ENCODE data around the gene WDR3.

The WDR3 gene

GRCh38 chr1:117959364-117959763 is 29.8 kb downstream of the WDR3 start:
- DNase-seq: no peak

DNA sequence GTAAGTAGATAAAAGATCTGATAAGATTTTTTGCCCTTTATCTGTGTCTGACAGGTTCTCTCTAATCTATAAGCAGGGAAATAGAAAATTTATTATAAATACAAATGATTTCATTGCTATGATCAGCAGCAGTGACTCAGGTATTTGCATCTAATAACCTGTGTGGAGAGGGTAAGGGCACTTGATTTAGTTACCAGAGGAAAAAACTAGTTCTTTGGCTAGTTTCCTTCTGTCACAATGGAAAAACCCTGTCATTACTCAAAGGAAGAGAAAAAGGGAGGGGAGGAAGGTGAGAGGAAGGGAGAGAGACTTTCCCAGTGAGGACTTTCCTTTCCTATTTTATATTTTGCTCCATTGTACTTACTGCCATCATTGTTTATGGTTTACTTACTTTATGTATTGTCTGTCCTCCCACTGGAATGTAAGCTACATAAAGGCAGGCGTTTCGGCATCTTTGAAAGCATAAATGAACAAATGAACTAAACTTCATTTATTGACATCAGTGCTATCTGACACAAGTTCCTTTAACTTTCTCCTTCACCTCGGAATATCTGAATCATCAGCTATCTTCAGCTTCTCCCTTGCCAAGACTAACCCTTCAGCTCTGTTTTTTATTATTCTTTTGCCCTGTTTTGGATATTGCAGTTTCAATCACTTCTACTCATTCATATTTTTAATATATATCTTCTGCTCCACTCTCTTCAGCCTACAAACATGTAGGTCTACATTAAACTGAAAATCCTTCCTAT is 34.9 kb downstream of the WDR3 start:
- DNase-seq: no peak

DNA sequence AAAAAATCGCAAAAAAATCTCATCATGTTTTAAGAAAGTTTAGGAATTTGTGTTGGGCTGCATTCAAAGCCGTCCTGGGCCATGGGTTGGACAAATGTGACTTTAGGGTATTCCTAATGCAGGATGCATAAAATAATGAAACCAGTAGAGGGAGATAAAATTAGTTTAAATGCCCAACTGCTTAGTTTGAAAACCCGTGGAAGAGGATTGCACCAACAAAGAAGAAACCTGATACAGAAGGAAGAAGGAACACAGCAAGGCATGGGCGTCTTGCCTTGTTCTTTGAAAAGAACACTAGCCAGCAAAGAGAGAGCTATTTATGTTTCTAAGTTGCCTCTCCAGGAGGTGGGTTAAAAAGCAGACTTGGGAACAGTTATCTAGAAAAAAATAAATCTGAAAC is 37.9 kb downstream of the WDR3 start:
- no peak for DNase-seq

- no peak for DNase-seq
These were observed 38.3 kb downstream of the WDR3 start for GRCh38 chr1:117967881-117968280.

- no peak for DNase-seq
These were observed 40.7 kb downstream of the WDR3 start for GRCh38 chr1:117970252-117970651.

DNA sequence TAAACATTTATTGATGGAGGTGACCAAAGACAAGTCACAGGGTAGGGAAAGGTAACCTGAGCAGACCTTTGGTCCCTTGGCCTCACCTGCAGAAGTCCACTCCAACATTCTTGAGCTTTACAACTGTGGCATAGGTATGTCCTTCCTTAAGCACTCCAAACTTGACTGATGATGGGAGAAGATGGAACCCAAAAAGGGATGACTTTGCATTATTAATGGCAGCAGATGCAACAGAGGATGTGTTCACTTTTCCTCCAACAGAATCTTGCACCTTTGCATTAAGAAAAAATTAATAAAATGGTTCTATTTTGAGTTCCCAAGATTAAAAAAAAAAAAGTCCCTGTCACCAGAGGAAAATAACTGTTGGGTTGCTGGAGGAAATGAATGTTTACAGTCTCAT is 42.2 kb downstream of the WDR3 start:
- DNase-seq: no peak

DNA sequence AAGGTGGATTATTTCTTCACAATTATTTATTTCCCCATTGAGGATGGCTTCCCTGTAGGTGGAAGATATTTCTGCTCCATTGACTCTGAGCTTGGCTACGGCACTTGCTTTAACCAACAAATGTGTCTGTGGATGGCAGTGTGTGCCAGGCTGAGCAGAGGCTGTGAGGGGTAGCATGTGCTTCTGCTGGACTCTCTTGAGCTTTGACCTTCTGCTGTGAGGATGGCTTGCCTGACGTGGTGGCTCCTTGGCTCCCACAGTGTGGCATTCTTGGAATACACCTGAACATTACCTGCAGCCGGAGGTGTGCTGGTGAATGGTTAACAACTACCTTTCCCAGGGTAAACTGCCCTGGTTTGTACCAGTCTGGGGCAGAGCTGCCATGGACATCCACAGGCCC is 46.8 kb downstream of the WDR3 start:
- DNase-seq: no peak

DNA sequence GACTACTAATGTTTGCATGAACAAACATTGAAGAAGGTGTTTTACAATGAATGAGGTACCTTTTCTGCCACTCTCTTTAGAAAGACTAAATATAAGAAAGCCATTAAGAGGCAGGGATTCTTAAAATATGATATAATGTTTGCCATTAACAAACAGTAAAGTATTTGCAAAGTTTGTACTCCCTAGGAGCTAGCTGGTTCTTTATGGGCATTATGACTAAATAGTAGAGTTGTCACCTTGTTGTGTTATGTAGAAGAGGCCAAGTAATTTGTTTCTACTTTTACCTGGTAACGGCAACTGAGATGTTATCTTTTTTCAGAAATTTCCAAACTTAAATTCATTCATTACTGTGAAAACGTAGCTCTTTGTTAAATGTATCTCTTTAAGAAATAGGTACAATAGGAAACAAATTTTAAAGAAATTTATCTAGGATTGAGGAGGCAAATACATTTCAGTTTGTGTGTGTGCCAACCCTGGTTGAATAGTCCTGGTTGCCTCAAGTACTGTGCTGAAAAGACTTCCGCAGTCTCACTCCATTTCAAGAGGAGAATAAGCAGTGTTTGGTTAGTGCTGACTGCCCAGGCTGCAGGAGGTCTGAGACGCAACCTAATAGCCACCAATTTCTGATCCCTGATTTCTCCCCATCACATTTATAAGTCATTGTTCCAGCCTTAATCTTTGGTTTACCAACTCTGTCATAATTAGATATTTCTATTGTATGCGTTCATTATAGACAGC is 52.1 kb downstream of the WDR3 start:
- no peak for DNase-seq

- DNase-seq: no peak
These were observed 55.7 kb downstream of the WDR3 start for GRCh38 chr1:117985239-117985638.

GRCh38 chr1:117985973-117986372 is 56.4 kb downstream of the WDR3 start:
- DNase-seq: no peak

- DNase-seq: no peak
These were observed 74.8 kb downstream of the WDR3 start for GRCh38 chr1:118004312-118004711.

GRCh38 chr1:118007391-118007790 is 77.9 kb downstream of the WDR3 start:
- DNase-seq: no peak

DNA sequence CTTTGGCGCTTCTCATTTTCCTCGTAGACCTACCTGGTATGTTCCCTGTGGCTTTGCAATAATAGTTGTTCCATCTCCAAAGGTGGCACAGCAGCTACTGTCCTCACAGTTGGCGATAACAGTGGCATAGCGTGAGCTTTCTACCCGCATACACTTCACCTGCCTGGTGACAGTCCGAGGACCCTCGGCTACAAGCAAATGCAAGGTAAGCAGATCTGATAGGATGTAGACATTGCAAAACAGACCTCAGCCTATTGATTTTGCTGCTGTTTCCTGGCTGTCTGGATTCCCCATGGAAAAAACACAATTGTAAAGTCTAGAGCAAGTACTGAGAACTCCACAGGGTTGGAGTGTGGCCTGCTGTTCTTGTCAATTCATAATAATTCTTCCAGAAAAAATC is 78.5 kb downstream of the WDR3 start:
- no peak for DNase-seq

DNA sequence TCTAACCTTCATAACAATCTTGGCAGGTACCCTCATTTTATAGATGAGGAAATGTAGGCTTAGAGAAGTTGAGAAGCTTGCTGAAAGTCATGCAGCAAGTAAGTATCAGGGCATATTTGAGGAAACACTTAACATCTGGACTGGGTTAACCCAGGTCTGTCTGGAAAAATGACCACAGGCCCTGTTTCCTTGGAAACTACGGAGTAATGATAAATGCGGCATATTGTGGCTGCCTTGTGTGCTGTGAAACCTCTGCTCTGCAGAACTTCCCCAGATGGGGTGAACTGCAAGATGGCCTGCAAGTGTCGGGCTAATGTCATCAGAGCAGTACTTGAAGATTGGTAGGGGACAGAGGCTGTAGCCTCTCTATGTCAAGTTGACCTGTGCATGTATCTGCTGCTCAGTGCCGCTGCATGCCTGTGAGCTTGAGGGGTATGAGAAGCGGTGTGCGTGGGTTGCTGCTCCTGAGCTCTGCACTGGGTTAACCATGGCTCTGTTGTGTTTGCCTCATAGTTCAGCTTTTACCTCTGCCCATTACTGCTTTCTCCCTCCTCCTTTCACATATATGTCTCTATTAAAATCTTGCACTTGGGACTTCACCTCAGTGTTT is 83.1 kb downstream of the WDR3 start:
- no peak for DNase-seq

- no peak for DNase-seq
These were observed 83.8 kb downstream of the WDR3 start for GRCh38 chr1:118013336-118013735.

GRCh38 chr1:118013938-118014337 is 84.4 kb downstream of the WDR3 start:
- DNase-seq: no peak
